ENCODE data around the gene KIF3B.

The KIF3B gene

GRCh38 chr20:32232326-32232886 is 45.0 kb upstream of the KIF3B start:
- H3K36me3 ChIP-seq (ENCODE audit: insufficient read depth, low read length): peaks cover 84% of the 10 kb centered on the region

GRCh38 chr20:32233286-32233685 is 44.2 kb upstream of the KIF3B start:
- Histone ChIP-seq H3K27ac (ENCODE audit: low read depth, low read length, poor library complexity, severe bottlenecking) (no peak overlapping the region), H4K20me1 (ENCODE audit: insufficient read depth, low read length) (no peaks in the 10 kb centered on the region)
- TF ChIP-seq CTCF (IDR thresholded peaks at IDR 0.05; ENCODE audit: low read length): no peak
- no peak for TF ChIP-seq EZH2 (IDR thresholded peaks at IDR 0.05; ENCODE audit: borderline replicate concordance, low read length)

More at GRCh38 chr20:32232326-32232886, 45.0 kb upstream of the KIF3B start:
- Histone ChIP-seq H3K27ac (ENCODE audit: low read depth, low read length, poor library complexity, severe bottlenecking) (no peak overlapping the region), H2AFZ (ENCODE audit: low read length) (no peak overlapping the region), H3F3A (ENCODE audit: insufficient read depth, low read length) (no peaks in the 10 kb centered on the region), H4K20me1 (ENCODE audit: insufficient read depth, low read length) (no peaks in the 10 kb centered on the region), H3K9me2 (ENCODE audit: low read depth, low read length) (no peaks in the 10 kb centered on the region), H3K4me1 (ENCODE audit: insufficient read depth, low read length, severe bottlenecking) (peaks cover 11% of the 10 kb centered on the region), H3K9ac (ENCODE audit: low read length) (no peak overlapping the region), H3K4me3 (ENCODE audit: low read depth, low read length, poor library complexity, severe bottlenecking) (no peak overlapping the region), H3K4me2 (ENCODE audit: low read length) (no peak overlapping the region), H3K9me3 (ENCODE audit: low read length) (no peaks in the 10 kb centered on the region), H3K79me2 (ENCODE audit: insufficient read depth, low read length) (no peaks in the 10 kb centered on the region), H3K27me3 (ENCODE audit: insufficient read depth, low read length) (no peaks in the 10 kb centered on the region)
- no peak for TF ChIP-seq EZH2 (IDR thresholded peaks at IDR 0.05; ENCODE audit: borderline replicate concordance, low read length)
- TF ChIP-seq CTCF (IDR thresholded peaks at IDR 0.05; ENCODE audit: low read length): no peak

GRCh38 chr20:32234135-32234808 is 43.2 kb upstream of the KIF3B start:
- H3K9me2 ChIP-seq (ENCODE audit: low read depth, low read length): no peaks in the 10 kb centered on the region
- H3F3A ChIP-seq (ENCODE audit: insufficient read depth, low read length): no peaks in the 10 kb centered on the region
- peaks cover 11% of the 10 kb centered on the region for H3K4me1 ChIP-seq (ENCODE audit: insufficient read depth, low read length, severe bottlenecking)
- TF ChIP-seq CTCF (IDR thresholded peaks at IDR 0.05; ENCODE audit: low read length) (no peak), EZH2 (IDR thresholded peaks at IDR 0.05; ENCODE audit: borderline replicate concordance, low read length) (no peak)
- H3K4me3 ChIP-seq (ENCODE audit: low read depth, low read length, poor library complexity, severe bottlenecking): no peak overlapping the region
- H3K27ac ChIP-seq (ENCODE audit: low read depth, low read length, poor library complexity, severe bottlenecking): no peak overlapping the region
- no peak overlapping the region for H3K4me2 ChIP-seq (ENCODE audit: low read length)
- no peaks in the 10 kb centered on the region for H3K79me2 ChIP-seq (ENCODE audit: insufficient read depth, low read length)
- H4K20me1 ChIP-seq (ENCODE audit: insufficient read depth, low read length): no peaks in the 10 kb centered on the region
- H2AFZ ChIP-seq (ENCODE audit: low read length): no peak overlapping the region
- H3K36me3 ChIP-seq (ENCODE audit: insufficient read depth, low read length): peaks cover 66% of the 10 kb centered on the region
- H3K9ac ChIP-seq (ENCODE audit: low read length): no peak overlapping the region
- H3K27me3 ChIP-seq (ENCODE audit: insufficient read depth, low read length): no peaks in the 10 kb centered on the region
- no peaks in the 10 kb centered on the region for H3K9me3 ChIP-seq (ENCODE audit: low read length)

More at GRCh38 chr20:32233286-32233685, 44.2 kb upstream of the KIF3B start:
- H3K9me3 ChIP-seq (ENCODE audit: low read length): no peaks in the 10 kb centered on the region
- no peaks in the 10 kb centered on the region for H3K79me2 ChIP-seq (ENCODE audit: insufficient read depth, low read length)
- H3K36me3 ChIP-seq (ENCODE audit: insufficient read depth, low read length): peaks cover 76% of the 10 kb centered on the region
- H3K4me2 ChIP-seq (ENCODE audit: low read length): no peak overlapping the region
- no peaks in the 10 kb centered on the region for H3F3A ChIP-seq (ENCODE audit: insufficient read depth, low read length)
- H3K4me3 ChIP-seq (ENCODE audit: low read depth, low read length, poor library complexity, severe bottlenecking): no peak overlapping the region
- H3K4me1 ChIP-seq (ENCODE audit: insufficient read depth, low read length, severe bottlenecking): peaks cover 11% of the 10 kb centered on the region
- H2AFZ ChIP-seq (ENCODE audit: low read length): no peak overlapping the region
- no peaks in the 10 kb centered on the region for H3K9me2 ChIP-seq (ENCODE audit: low read depth, low read length)
- no peaks in the 10 kb centered on the region for H3K27me3 ChIP-seq (ENCODE audit: insufficient read depth, low read length)
- no peak overlapping the region for H3K9ac ChIP-seq (ENCODE audit: low read length)
